IPS-20b (cell line): Measurements from ENCODE around the gene LCE1C.

Source experiments
- H3K27ac ChIP-seq: one replicate; pipeline ENCODE4 v1.5.1; 2013; ENCODE audit warnings: low read length
- H3K27me3 ChIP-seq: 2 replicates; pipeline ENCODE4 v1.6.1; 2013; ENCODE audit warnings: mild to moderate bottlenecking, low read length, inconsistent platforms; ENCODE audit not compliant: insufficient read depth
- H3K36me3 ChIP-seq: 2 replicates; pipeline ENCODE4 v1.6.1; 2013; ENCODE audit warnings: low read depth, mild to moderate bottlenecking, inconsistent platforms, low read length, moderate library complexity; ENCODE audit not compliant: insufficient read depth
- H3K4me1 ChIP-seq: 2 replicates; pipeline ENCODE4 v1.6.1; 2013; ENCODE audit warnings: mild to moderate bottlenecking, control low read depth, inconsistent platforms, low read length, moderate library complexity; ENCODE audit not compliant: insufficient read depth
- H3K4me3 ChIP-seq: 2 replicates; pipeline ENCODE4 v1.5.1; 2013; ENCODE audit warnings: mild to moderate bottlenecking, low read length, inconsistent platforms
- H3K9ac ChIP-seq: 2 replicates; pipeline ENCODE4 v1.6.1; 2013; ENCODE audit warnings: low read depth, mild to moderate bottlenecking, inconsistent platforms, low read length, moderate library complexity
- H3K9me3 ChIP-seq: 2 replicates; pipeline ENCODE4 v1.6.1; 2013; ENCODE audit warnings: mild to moderate bottlenecking, low read depth, low read length, inconsistent platforms; ENCODE audit not compliant: insufficient read depth

LCE1C gene

DNA sequence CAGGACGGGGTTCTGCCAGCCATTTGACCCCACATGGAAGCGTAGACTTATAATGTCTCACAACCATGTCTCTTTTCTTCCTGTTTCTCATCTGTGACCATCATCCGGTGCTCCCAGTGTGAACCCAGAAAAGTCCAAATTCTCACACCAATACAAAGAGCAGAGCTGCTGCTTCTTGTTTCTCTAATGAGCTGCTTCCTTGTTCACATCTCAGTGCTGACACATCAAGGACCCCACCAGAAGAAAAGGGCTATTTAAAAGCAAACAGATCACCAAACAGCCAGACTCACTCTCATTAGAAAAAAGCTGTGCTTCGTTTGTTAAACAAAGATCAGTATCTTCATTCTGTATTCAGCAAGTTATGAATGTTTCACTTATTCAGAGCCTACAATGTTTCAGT is 10.8 kb downstream of the LCE1C start:
- no peaks in the 10 kb centered on the region for H3K4me1 ChIP-seq
- no peaks in the 10 kb centered on the region for H3K27me3 ChIP-seq
- no peak overlapping the region for H3K27ac ChIP-seq
- H3K9ac ChIP-seq = no peak overlapping the region
- H3K4me3 ChIP-seq = no peak overlapping the region
- no peaks in the 10 kb centered on the region for H3K36me3 ChIP-seq
- H3K9me3 ChIP-seq = peaks cover 1% of the 10 kb centered on the region; the same call in 1 of the 2 replicates

DNA sequence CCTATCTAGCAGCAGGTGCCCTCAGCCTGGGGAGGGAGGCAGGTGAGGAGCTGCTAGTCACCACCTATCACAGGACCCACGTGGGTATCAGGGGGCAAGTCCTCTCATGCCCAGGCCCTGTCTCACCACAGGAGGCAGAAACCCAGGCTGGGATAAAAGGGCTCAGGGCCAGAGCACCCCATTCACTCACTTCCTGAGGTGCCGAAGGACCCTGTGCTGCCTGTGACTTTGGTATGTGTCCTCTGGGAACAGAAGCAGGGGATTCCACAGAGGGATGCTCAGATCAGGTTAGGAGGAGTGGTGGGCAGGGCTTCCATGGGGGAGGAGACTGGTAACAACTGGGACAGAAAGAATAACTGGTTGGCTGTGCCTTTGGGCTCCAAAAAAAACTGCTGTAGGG is 20.4 kb downstream of the LCE1C start, which contains the start of gene LCE1E:
LCE1E (plus strand) TSS at position 181 of the 400 bp plus-strand sequence. CDS start 1,043 bp downstream, outside the sequence.
- Histone ChIP-seq H3K4me3 (no peak within 1 kb of the TSS), H3K9me3 (peaks cover 35% of the 10 kb centered on the region), H3K4me1 (no peaks in the 10 kb centered on the region), H3K27ac (no peak within 1 kb of the TSS), H3K36me3 (no peaks in the 10 kb centered on the region), H3K9ac (no peak within 1 kb of the TSS), H3K27me3 (no peaks in the 10 kb centered on the region)

GRCh38 chr1:152783095-152783494 is 23.4 kb downstream of the LCE1C start:
- Histone ChIP-seq H3K36me3 (no peaks in the 10 kb centered on the region), H3K27ac (no peak overlapping the region), H3K9ac (no peak overlapping the region), H3K4me1 (no peaks in the 10 kb centered on the region), H3K4me3 (no peak overlapping the region), H3K9me3 (peaks cover 47% of the 10 kb centered on the region), H3K27me3 (no peaks in the 10 kb centered on the region)

- H3K27ac ChIP-seq = no peak overlapping the region
- H3K4me3 ChIP-seq = no peak overlapping the region
- peaks cover 36% of the 10 kb centered on the region for H3K9me3 ChIP-seq
- H3K9ac ChIP-seq = no peak overlapping the region
- no peaks in the 10 kb centered on the region for H3K36me3 ChIP-seq
- no peaks in the 10 kb centered on the region for H3K4me1 ChIP-seq
- H3K27me3 ChIP-seq = no peaks in the 10 kb centered on the region
These were observed 28.8 kb downstream of the LCE1C start for GRCh38 chr1:152777510-152778137.

DNA sequence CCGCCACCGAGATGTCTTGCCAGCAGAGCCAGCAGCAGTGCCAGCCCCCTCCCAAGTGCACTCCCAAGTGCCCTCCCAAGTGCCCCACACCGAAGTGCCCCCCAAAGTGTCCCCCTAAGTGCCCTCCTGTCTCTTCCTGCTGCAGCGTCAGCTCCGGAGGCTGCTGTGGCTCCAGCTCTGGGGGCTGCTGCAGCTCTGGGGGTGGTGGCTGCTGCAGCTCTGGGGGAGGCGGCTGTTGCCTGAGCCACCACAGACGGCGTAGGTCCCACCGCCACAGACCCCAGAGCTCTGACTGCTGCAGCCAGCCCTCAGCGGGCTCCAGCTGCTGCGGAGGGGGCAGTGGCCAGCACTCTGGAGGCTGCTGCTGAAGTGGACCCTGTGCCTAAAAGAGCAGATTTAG is 30.1 kb downstream of the LCE1C start:
- Histone ChIP-seq H3K4me1 (no peaks in the 10 kb centered on the region), H3K27me3 (no peaks in the 10 kb centered on the region), H3K9me3 (peaks cover 32% of the 10 kb centered on the region), H3K4me3 (no peak overlapping the region), H3K36me3 (no peaks in the 10 kb centered on the region), H3K9ac (no peak overlapping the region), H3K27ac (no peak overlapping the region)

DNA sequence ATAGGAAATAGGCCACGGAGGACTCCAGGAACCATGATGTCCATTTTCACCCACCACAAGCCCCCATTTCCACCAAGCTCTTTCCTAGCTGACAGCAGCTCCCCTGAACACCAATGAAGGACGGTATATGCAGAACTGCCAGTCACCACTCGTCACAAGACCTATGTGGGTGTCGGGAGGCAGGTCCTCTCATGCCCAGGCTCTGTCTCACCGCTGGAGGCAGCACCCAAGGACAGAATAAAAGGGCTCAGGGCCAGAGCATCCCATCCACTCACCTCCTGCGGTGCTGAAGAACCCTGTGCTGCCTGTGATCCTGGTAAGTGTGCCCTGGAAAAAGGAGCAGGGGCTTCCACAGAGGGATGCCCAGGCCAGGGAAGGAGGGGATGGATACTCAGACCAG is 31.6 kb downstream of the LCE1C start, which contains the start of gene LCE1F:
LCE1F (plus strand) TSS at position 266 of the 400 bp plus-strand sequence. CDS start 1,232 bp downstream, outside the sequence.
- peaks cover 36% of the 10 kb centered on the region for H3K9me3 ChIP-seq
- no peaks in the 10 kb centered on the region for H3K36me3 ChIP-seq
- no peak within 1 kb of the TSS for H3K9ac ChIP-seq
- no peak within 1 kb of the TSS for H3K4me3 ChIP-seq
- no peaks in the 10 kb centered on the region for H3K4me1 ChIP-seq
- no peaks in the 10 kb centered on the region for H3K27me3 ChIP-seq
- no peak within 1 kb of the TSS for H3K27ac ChIP-seq

DNA sequence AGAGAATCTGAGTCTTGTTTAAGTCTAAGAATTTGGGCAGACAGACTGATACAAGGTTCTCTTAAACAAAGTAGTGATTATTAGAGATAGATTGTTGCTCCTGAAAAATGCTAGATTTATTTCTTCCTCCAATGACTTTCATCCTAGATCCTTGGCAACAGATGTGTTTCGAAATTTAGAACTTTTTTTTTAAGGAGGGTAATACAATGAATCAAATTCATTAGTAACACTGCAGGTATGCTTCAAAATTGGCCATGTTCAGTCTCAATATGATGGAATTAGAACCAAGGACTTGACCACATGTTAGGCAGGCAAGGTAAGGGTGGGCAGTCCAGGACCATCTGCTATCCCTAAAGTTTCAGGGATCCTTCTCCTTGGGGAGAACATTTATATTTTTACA is 36.0 kb downstream of the LCE1C start:
- no peak overlapping the region for H3K9ac ChIP-seq
- H3K27me3 ChIP-seq = no peaks in the 10 kb centered on the region
- H3K9me3 ChIP-seq = peaks cover 55% of the 10 kb centered on the region
- H3K4me1 ChIP-seq = no peaks in the 10 kb centered on the region
- H3K27ac ChIP-seq = no peak overlapping the region
- H3K4me3 ChIP-seq = no peak overlapping the region
- no peaks in the 10 kb centered on the region for H3K36me3 ChIP-seq

- Histone ChIP-seq H3K4me3 (no peak overlapping the region), H3K9me3 (peaks cover 54% of the 10 kb centered on the region), H3K9ac (no peak overlapping the region), H3K4me1 (no peaks in the 10 kb centered on the region), H3K27me3 (no peaks in the 10 kb centered on the region), H3K27ac (no peak overlapping the region), H3K36me3 (no peaks in the 10 kb centered on the region)
These were observed 37.5 kb downstream of the LCE1C start for GRCh38 chr1:152768847-152769533.

GRCh38 chr1:152761609-152762213 is 44.7 kb downstream of the LCE1C start:
- Histone ChIP-seq H3K4me1 (no peaks in the 10 kb centered on the region), H3K36me3 (no peaks in the 10 kb centered on the region), H3K27me3 (no peaks in the 10 kb centered on the region), H3K27ac (no peak overlapping the region), H3K4me3 (no peak overlapping the region), H3K9me3 (peaks cover 71% of the 10 kb centered on the region), H3K9ac (no peak overlapping the region)

GRCh38 chr1:152760551-152761190 is 45.8 kb downstream of the LCE1C start:
- H3K9me3 ChIP-seq = peaks cover 69% of the 10 kb centered on the region
- no peaks in the 10 kb centered on the region for H3K36me3 ChIP-seq
- H3K27ac ChIP-seq = no peak overlapping the region
- no peak overlapping the region for H3K9ac ChIP-seq
- no peak overlapping the region for H3K4me3 ChIP-seq
- no peaks in the 10 kb centered on the region for H3K4me1 ChIP-seq
- no peaks in the 10 kb centered on the region for H3K27me3 ChIP-seq

DNA sequence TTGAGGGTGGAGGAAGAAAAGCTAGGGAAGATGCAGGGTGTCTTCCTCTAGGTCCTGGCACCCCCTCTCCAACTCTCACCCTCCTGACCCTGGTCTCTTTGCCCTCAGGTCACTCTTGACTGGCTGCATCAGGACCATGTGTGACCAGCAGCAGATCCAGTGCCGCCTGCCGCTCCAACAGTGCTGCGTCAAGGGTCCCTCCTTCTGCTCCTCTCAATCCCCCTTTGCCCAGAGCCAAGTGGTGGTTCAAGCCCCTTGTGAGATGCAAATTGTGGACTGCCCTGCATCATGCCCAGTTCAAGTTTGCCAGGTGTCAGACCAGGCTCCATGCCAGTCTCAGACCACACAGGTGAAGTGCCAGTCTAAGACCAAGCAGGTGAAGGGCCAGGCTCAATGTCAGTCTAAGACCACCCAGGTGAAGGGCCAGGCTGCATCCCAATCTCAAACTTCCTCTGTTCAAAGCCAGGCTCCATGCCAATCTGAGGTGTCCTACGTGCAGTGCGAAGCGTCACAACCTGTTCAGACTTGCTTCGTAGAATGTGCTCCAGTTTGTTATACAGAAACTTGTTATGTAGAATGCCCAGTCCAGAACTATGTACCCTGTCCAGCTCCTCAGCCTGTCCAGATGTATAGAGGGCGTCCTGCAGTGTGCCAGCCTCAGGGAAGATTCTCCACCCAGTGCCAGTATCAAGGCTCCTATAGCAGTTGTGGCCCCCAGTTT is 46.8 kb downstream of the LCE1C start:
- Histone ChIP-seq H3K36me3 (no peaks in the 10 kb centered on the region), H3K27ac (no peak overlapping the region), H3K27me3 (no peaks in the 10 kb centered on the region), H3K4me3 (no peak overlapping the region), H3K4me1 (no peaks in the 10 kb centered on the region), H3K9ac (no peak overlapping the region), H3K9me3 (peaks cover 67% of the 10 kb centered on the region)
